DMS79 (cell line): ENCODE data around the gene FUT2.
"Not testable (repeated sequence)": the region's sequence is repeated elsewhere in the genome, so short reads cannot be mapped to it uniquely, and the experiment has no call there.

Experiments used
- DNase-seq: peaks from one replicate; lab custom pipeline; 2025; lab: John Stamatoyannopoulos, UW

FUT2 gene

GRCh38 chr19:48670699-48671445, 24.9 kb upstream of the FUT2 start:
- DNase-seq, result no peak

GRCh38 chr19:48671446-48671995, 24.2 kb upstream of the FUT2 start:
- DNase-seq, result no peak

- no peak for DNase-seq
Observed at GRCh38 chr19:48672994-48673393, 22.8 kb upstream of the FUT2 start, which contains the start of gene NTN5. Gene NTN5 (minus strand): TSS chr19:48673017. CDS start chr19:48670986, 2,031 bp downstream.

GRCh38 chr19:48673436-48674100, 22.2 kb upstream of the FUT2 start:
- DNase-seq, result no peak

GRCh38 chr19:48674216-48674809, 21.5 kb upstream of the FUT2 start:
- no peak for DNase-seq

GRCh38 chr19:48674921-48675824, 20.6 kb upstream of the FUT2 start:
- peak; percentile 58 for DNase-seq

- no peak for DNase-seq
Observed at GRCh38 chr19:48676487-48676886, 19.3 kb upstream of the FUT2 start.

GRCh38 chr19:48676887-48677286, 18.9 kb upstream of the FUT2 start:
- no peak for DNase-seq

GRCh38 chr19:48678201-48678600, 17.6 kb upstream of the FUT2 start:
- no peak for DNase-seq

- DNase-seq, result not testable (repeated sequence)
Observed at GRCh38 chr19:48680006-48680405, 15.8 kb upstream of the FUT2 start.

GRCh38 chr19:48680436-48681126, 15.2 kb upstream of the FUT2 start:
- DNase-seq, result no peak

GRCh38 chr19:48681127-48681470, 14.7 kb upstream of the FUT2 start:
- no peak for DNase-seq

GRCh38 chr19:48683349-48683748, 12.4 kb upstream of the FUT2 start:
- DNase-seq, result no peak

GRCh38 chr19:48685583-48685982, 10.2 kb upstream of the FUT2 start:
- DNase-seq, result no peak

GRCh38 chr19:48686088-48686487, 9.7 kb upstream of the FUT2 start:
- DNase-seq, result no peak

GRCh38 chr19:48686637-48687036, 9.1 kb upstream of the FUT2 start:
- not testable (repeated sequence) for DNase-seq

GRCh38 chr19:48687776-48688175, 8.0 kb upstream of the FUT2 start:
- DNase-seq, result no peak

GRCh38 chr19:48689449-48689848, 6.3 kb upstream of the FUT2 start:
- no peak for DNase-seq

GRCh38 chr19:48693629-48694028, 2.1 kb upstream of the FUT2 start:
- not testable (repeated sequence) for DNase-seq

- DNase-seq, result no peak
Observed at GRCh38 chr19:48696353-48697010, 711 bp downstream of the FUT2 start.

- DNase-seq, result peak; percentile 22
Observed at GRCh38 chr19:48698046-48698445, 2.3 kb downstream of the FUT2 start.
